ENCODE results near the gene RAD21L1.

Gene RAD21L1

DNA sequence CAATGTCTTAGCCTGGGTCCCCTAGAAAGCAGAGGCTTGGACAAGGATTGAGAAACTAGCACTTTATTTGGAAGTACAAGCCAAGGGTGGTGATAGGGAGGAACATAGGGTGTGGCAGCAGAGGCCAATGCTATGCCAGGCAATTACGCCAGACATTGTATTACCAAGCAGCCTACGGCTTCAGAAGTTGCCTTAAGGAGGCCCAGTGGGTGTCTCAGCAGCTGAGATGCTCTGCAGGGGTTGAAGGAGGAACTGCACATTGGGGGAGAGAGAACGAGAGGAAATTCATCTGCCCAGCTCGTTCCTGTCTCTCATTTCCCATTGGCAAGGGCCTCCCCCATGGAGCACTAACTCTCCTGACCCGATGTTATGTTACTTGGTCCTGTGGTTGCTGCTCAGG, 21.7 kb upstream of the RAD21L1 start:
- H3K4me3 ChIP-seq (ENCODE audit: low read depth, low read length) = no peak overlapping the region
- no peak for DNase-seq (ENCODE audit: low read depth)
- TF ChIP-seq, protein P1, sequence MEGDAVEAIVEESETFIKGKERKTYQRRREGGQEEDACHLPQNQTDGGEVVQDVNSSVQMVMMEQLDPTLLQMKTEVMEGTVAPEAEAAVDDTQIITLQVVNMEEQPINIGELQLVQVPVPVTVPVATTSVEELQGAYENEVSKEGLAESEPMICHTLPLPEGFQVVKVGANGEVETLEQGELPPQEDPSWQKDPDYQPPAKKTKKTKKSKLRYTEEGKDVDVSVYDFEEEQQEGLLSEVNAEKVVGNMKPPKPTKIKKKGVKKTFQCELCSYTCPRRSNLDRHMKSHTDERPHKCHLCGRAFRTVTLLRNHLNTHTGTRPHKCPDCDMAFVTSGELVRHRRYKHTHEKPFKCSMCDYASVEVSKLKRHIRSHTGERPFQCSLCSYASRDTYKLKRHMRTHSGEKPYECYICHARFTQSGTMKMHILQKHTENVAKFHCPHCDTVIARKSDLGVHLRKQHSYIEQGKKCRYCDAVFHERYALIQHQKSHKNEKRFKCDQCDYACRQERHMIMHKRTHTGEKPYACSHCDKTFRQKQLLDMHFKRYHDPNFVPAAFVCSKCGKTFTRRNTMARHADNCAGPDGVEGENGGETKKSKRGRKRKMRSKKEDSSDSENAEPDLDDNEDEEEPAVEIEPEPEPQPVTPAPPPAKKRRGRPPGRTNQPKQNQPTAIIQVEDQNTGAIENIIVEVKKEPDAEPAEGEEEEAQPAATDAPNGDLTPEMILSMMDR (IDR thresholded peaks at IDR 0.05; ENCODE audit: insufficient read depth, low read depth, low read length, missing control alignments) = no peak

DNA sequence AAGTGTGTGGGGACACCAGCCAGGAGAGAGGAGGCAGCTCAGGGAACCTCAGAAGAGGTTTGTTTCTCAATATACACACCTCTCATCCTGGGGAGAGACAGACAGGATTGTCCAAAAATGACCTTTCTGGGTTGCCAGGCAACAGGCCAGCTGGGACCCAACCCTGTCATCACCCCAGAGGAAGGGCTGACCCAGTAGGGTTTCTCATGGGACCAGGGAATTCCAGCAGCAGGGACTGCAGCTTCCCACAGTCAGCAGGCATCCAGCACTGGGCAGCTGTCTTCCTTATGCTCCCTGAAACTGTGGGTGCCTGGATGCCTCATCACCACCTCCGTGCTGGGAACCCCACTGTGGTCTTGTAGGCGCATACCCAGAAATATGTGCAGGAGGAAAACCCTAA, 21.3 kb upstream of the RAD21L1 start:
- no peak for DNase-seq (ENCODE audit: low read depth)
- TF ChIP-seq, protein P1 (IDR thresholded peaks at IDR 0.05; ENCODE audit: insufficient read depth, low read depth, low read length, missing control alignments) = no peak
- no peak overlapping the region for H3K4me3 ChIP-seq (ENCODE audit: low read depth, low read length)

DNA sequence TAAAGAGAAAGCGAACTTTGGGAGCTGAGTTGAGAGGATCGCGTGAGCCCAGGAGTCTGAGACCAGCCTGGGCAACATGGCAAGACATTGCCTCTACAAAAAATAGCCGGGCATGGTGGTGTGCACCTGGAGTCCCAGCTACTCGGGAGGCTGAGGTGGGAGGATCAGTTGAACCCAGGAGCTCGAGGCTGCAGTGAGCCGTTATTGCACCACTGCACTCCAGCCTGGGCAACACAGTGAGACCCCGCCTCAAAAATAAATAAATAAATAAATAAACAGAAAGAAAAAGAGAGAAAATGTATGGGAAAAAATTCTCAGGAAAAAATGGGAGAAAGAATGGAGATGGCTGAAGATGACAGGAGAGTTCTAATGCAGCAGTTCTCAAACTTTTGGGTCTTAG, 20.0 kb upstream of the RAD21L1 start:
- H3K4me3 ChIP-seq (ENCODE audit: low read depth, low read length) = no peak overlapping the region
- no peak for DNase-seq (ENCODE audit: low read depth)
- TF ChIP-seq, protein P1 (IDR thresholded peaks at IDR 0.05; ENCODE audit: insufficient read depth, low read depth, low read length, missing control alignments) = no peak

DNA sequence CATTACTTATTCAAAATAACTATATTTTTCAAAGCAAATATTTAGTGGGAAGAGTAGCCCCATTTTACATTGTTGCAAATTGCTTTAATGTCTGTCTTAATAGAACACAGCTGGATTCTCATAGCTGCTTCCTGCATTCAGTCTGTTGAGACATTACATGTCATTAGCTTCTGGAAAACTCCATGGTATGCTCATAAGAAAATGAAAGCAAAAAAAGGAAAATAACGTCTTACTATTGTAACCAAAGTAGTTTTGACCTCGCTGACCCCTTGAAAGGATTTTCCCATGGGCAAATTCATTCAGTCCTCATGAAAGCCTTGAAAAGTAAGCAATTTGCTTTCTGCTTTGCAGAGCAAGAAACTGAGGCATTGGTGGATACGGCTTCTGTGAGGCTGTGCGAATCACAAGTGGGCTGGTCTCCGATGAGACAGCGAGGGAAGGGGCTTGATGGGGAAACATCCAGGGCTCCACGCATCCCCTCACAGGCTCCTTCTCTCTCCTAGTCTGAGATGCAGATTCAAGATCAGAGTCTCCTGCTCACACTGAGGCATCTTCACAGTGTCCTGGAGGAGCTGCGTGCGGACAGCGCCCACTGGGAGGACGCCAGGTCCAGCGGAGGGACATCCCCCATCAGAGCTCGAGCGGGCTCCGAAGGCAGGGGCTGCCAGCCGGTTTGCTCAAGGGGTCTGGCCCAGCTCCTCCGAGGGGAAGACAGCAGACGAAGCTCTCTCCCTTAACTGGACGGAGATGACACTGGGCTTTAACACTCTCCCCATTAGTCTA, 19.3 kb upstream of the RAD21L1 start:
- H3K4me3 ChIP-seq (ENCODE audit: low read depth, low read length) = no peak overlapping the region
- TF ChIP-seq, protein P1 (IDR thresholded peaks at IDR 0.05; ENCODE audit: insufficient read depth, low read depth, low read length, missing control alignments) = no peak
- DNase-seq (ENCODE audit: low read depth) = no peak

DNA sequence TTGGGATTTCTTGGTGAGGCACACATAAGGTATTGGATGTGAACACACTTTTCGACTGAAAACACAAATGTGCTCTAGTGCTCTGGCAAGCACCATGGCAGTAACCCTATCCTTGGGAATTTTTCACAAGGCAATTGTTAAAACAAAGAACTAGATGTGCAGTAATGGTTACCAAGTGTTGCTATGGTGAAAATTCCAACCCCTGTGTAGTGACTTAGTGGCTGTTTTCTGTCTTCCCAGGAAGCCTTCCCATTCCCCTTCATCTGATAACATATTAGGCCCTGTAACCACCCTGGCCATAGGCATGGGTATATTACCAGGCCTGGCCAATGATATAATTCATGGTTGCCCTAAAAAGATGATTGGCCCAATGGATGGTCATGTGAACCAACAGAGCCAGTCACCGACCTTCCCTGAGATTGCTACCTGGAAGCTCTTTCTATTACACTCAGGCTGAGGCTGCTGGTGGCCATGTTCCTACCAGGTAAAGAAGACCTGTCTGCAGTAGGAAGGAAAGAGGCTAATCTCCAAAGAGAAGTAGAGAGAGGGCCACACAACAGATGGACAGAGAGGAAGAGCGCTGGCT, 18.5 kb upstream of the RAD21L1 start:
- H3K4me3 ChIP-seq (ENCODE audit: low read depth, low read length) = no peak overlapping the region
- no peak for DNase-seq (ENCODE audit: low read depth)
- TF ChIP-seq, protein P1 (IDR thresholded peaks at IDR 0.05; ENCODE audit: insufficient read depth, low read depth, low read length, missing control alignments) = no peak

DNA sequence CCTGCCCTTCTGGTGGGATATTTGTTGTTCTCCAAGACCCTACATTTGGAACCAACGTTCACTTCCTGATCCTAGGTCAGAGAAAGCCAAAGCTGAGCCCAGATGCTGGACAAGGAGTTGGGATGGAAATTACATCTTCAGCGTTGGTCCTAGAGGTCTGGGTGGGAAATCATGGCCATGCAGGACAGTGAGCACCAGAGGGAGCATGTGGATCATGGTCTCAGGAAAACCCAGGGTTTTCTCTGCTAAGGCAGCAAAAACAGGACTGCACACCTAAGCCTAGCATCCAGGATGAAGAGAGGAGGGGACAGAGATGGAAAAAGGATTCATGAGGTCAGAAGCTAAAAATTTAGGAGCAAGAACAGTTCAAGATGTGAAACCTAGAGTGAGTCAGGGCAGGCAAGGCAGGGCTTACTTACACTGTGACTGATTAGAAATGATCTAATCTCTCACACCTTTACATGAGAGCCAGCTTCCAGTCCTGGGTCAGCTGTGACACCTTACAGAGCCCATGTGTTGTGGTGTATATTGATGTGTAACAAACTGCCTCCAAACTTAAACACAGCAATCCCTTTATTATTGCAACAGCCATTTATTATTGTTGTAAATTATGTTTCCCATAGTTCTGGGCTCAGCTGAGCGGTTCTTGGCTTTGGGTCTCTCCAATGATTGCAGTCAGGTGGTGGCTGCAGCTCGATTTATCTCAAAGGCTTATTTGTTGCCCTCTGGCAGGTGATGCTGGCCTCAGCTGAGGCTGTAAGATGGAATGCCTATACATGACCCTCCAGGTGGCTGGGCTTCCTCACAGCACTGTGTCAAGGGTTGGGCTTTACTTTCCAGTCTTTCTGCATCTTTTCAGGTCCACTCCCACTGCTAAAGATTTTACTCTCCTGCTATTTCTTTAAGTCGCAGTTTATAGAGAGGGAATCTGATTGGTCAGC, 16.1 kb upstream of the RAD21L1 start:
- no peak for DNase-seq (ENCODE audit: low read depth)
- TF ChIP-seq, protein P1 (IDR thresholded peaks at IDR 0.05; ENCODE audit: insufficient read depth, low read depth, low read length, missing control alignments) = no peak
- no peak overlapping the region for H3K4me3 ChIP-seq (ENCODE audit: low read depth, low read length)
